ENCODE results near the gene AP3S2. TPM values are rescaled to one million over a fixed set of nuclear protein-coding genes. Genes with fewer than 3 reads are reported as not detected.

AP3S2 gene
- total RNA-seq, 1 donor from 2014 or later, result 30.9 TPM

DNA sequence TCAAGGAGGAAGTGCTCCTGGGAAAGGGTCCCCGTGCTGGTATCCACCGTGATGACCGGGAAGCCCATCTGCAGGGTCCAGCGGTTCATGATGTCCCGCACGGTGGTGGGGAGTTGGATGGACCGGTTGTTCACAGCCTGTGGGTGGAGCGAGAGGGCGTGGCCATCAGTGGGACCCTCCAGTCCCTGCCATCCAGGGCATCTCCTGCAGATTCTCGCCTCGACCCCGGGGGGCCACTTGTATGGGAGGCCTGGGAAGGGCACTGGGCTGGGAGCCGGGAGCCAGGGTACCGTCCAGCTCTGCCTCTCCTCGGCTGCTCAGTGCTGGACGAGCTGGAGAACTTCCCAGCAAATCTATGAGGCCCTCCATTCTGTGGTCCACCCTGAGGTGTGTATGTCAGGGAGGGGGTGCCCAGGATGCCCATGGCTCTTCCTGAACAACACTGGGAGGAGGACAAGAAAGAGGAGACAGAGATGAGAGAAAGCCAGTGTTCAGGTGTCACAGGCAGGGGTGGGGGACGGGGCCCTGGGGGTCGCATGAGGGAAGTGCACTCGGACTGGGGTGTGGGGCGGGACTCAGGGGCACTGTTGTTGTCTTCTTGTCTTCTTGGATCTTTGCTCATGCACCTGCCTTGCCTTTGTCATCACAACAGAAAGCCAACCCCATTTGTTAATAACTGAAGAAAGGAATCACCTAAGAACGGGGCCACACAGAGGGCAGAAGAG lies 92.2 kb downstream of the AP3S2 start:
- H3K27ac Mint-ChIP-seq, result no peak overlapping the region
- no peak overlapping the region for H3K4me3 Mint-ChIP-seq (ENCODE audit: low read depth)
- no peaks in the 10 kb centered on the region for H3K9me3 Mint-ChIP-seq (ENCODE audit: low read depth)
- H3K27me3 Mint-ChIP-seq, result peaks cover 11% of the 10 kb centered on the region
- no peaks in the 10 kb centered on the region for H3K36me3 Mint-ChIP-seq (ENCODE audit: insufficient read depth)
- TF ChIP-seq, protein P1, sequence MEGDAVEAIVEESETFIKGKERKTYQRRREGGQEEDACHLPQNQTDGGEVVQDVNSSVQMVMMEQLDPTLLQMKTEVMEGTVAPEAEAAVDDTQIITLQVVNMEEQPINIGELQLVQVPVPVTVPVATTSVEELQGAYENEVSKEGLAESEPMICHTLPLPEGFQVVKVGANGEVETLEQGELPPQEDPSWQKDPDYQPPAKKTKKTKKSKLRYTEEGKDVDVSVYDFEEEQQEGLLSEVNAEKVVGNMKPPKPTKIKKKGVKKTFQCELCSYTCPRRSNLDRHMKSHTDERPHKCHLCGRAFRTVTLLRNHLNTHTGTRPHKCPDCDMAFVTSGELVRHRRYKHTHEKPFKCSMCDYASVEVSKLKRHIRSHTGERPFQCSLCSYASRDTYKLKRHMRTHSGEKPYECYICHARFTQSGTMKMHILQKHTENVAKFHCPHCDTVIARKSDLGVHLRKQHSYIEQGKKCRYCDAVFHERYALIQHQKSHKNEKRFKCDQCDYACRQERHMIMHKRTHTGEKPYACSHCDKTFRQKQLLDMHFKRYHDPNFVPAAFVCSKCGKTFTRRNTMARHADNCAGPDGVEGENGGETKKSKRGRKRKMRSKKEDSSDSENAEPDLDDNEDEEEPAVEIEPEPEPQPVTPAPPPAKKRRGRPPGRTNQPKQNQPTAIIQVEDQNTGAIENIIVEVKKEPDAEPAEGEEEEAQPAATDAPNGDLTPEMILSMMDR (IDR thresholded peaks at IDR 0.05; ENCODE audit: unreplicated experiment), result no peak
- peaks cover 3% of the 10 kb centered on the region for H3K4me1 Mint-ChIP-seq (ENCODE audit: low read depth)
- no peak for DNase-seq (ENCODE audit: low spot score, unreplicated experiment)

DNA sequence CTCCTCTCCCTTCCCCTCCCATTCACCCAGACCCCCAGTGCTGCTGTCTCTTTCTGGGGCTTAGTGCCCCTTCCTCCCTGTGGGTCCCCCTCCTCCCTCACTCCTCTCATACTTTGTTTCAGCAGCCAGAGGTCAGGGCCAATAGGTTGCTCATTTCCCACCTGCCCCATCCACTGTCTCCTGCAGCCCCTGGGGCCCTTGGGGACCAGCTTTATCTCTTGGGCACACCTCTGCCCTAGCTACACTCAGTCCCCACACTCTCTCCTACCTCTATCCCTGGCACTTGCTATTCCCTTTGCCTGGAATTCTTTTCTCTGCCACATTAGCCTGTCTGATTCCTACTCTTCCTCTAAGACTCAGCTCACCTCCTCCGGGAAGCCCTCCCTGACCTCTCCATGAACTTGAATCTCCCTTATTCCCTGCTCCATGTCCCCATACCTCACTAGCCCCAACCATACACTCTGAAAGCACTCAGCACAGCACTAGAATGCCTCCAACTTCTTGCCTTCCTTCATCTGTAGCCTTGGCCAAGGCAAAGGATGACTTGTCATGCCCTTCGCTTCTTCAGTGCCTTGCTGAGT lies 93.8 kb downstream of the AP3S2 start:
- Mint-ChIP-seq H3K36me3 (ENCODE audit: insufficient read depth) (no peaks in the 10 kb centered on the region), H3K9me3 (ENCODE audit: low read depth) (no peaks in the 10 kb centered on the region), H3K27ac (no peak overlapping the region), H3K4me1 (ENCODE audit: low read depth) (no peaks in the 10 kb centered on the region), H3K27me3 (peaks cover 13% of the 10 kb centered on the region), H3K4me3 (ENCODE audit: low read depth) (no peak overlapping the region)
- TF ChIP-seq, protein P1 (IDR thresholded peaks at IDR 0.05; ENCODE audit: unreplicated experiment), result no peak
- DNase-seq (ENCODE audit: low spot score, unreplicated experiment), result no peak

DNA sequence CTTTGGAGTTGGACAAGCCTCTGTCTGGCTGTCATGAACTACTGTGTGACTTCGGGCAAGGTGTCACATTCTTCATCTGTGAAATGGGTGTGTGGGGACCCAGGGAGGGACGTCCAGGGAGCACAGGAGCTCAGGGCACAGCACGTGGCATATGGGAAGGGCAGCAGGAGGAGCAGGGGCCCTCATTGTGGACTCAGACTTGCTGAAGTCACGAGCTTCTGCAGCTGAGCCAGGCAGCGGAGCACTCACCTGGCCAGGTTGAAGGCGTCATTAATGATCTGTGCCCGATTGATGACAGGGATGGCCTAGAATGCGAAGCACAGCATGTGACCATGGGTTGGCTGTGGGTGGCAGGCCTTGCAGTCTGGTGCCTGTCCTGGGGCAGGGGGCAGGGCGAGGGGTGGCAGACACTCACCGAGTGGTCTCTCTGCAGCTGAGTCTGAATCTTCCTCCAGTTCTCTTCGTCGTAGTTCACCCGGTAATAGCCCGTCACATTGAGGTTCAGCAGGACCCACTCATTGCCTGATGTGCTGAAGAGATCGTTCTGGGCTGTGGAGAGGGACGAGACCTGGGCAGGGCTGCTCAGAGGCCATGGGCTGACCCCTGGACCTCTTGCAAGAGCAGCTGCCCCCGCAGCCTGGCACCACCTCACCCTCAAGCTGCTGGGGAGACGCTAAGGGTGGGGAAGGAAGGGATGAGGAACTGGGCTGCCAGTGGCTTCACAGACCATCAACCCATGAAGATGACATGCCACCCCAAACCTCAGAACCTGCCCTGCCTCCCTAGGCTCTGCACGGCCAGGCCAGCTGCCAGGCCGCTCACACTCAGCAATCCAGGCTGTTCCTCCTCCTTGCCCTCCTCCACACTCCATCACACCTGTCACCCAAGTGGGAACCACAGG lies 94.5 kb downstream of the AP3S2 start:
- DNase-seq (ENCODE audit: low spot score, unreplicated experiment), result no peak
- TF ChIP-seq, protein P1 (IDR thresholded peaks at IDR 0.05; ENCODE audit: unreplicated experiment), result no peak
- Mint-ChIP-seq H3K9me3 (ENCODE audit: low read depth) (no peaks in the 10 kb centered on the region), H3K4me1 (ENCODE audit: low read depth) (no peaks in the 10 kb centered on the region), H3K27me3 (peaks cover 12% of the 10 kb centered on the region), H3K36me3 (ENCODE audit: insufficient read depth) (no peaks in the 10 kb centered on the region), H3K27ac (no peak overlapping the region), H3K4me3 (ENCODE audit: low read depth) (no peak overlapping the region)

DNA sequence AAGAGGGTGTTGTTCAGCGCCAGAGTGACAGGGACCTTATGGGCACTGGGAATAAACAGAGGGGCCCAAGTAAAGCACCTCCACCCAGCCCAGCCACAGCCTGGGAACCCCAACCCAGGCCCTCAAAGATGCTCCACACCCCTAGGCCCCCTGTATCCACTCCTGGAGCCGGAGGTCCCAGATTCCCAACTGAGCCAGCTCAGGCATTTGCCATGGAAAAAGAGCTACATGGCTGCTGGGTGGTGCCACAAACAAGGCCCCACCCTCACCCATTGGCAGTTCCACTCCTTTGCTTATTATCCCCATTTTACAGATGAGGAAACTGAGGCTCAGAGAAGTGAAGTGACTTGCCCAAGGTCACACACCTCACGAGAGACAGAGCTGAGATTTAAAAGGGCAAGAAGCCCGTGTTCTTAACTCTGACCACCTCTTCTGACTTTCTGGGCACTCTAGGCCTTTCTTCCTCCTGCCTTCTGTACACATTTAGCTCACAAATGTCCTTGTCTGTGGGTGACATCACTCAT lies 96.1 kb downstream of the AP3S2 start:
- TF ChIP-seq, protein P1 (IDR thresholded peaks at IDR 0.05; ENCODE audit: unreplicated experiment), result no peak
- Mint-ChIP-seq H3K27me3 (peaks cover 12% of the 10 kb centered on the region), H3K4me3 (ENCODE audit: low read depth) (no peak overlapping the region), H3K36me3 (ENCODE audit: insufficient read depth) (no peaks in the 10 kb centered on the region), H3K4me1 (ENCODE audit: low read depth) (no peaks in the 10 kb centered on the region), H3K27ac (no peak overlapping the region), H3K9me3 (ENCODE audit: low read depth) (no peaks in the 10 kb centered on the region)
- DNase-seq (ENCODE audit: low spot score, unreplicated experiment), result no peak

DNA sequence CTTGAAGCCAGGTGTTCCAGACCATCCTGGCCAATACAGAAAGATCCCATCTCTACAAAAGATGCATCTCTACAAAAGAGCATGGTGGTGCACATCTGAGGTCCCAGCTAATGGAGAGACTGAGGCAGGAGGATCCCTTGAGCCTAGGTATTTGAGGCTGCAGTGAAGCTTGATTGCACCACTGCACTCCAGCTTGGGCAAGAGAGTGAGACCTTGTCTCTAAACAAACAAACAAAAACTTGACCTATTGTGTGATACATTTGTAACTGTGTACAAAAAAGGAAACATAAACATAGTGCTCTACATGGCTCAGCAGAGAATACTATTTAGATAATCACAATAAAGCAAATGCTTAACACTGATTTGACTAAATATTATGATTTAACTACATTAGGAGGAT lies 97.8 kb downstream of the AP3S2 start:
- TF ChIP-seq, protein P1 (IDR thresholded peaks at IDR 0.05; ENCODE audit: unreplicated experiment), result no peak
- no peak overlapping the region for H3K4me3 Mint-ChIP-seq (ENCODE audit: low read depth)
- H3K27ac Mint-ChIP-seq, result no peak overlapping the region
- no peaks in the 10 kb centered on the region for H3K36me3 Mint-ChIP-seq (ENCODE audit: insufficient read depth)
- H3K4me1 Mint-ChIP-seq (ENCODE audit: low read depth), result no peaks in the 10 kb centered on the region
- peaks cover 8% of the 10 kb centered on the region for H3K27me3 Mint-ChIP-seq
- no peak for DNase-seq (ENCODE audit: low spot score, unreplicated experiment)
- H3K9me3 Mint-ChIP-seq (ENCODE audit: low read depth), result no peaks in the 10 kb centered on the region

Measured in progenitor cell of endocrine pancreas (in vitro differentiated cells).